ENCODE measurements around the gene EXOC3L1.

The EXOC3L1 gene

DNA sequence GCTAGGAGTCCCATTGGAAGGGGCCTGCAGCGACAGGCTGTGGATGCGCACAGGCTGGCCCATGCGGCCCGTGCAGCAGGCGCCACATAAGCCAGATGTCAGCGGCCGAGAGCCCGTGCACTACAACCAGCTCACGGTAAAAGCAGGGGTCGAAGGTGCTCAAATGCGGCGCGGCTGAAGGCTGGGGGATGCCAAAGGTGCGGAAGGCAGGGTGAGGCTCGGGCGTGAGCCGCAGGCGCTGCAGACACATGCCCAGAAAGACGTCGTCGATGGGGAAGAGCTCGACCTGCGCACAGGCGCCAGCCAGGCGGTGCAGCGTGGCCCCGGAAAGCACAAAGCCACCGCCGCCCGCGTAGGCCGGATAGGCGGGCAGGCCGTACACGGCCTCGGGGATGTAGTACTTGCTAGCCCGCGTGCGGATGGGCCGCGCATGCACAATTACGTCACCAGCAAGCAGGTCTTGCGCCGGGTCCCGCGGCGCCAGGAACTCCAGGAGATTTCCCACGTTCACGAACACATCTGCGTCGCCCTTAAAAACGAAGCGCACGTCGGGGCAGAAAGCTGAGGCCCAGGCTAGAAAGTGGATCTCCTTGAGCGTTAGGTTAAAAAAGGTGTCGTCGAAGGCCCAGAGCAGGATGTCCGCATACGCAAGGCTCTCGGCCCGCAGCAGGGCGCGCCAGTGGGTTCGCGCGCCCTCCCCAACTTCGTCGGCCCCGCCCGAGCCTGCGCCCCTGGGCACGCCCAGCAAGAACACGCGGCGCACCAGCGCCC, 40.5 kb downstream of the EXOC3L1 start:
- no peaks in the 10 kb centered on the region for H3K9me3 ChIP-seq (ENCODE audit: control insufficient read depth in 5 of 5, low read length in 5 of 5)
- no peak overlapping the region for H3K9ac ChIP-seq (ENCODE audit: low read length in 5 of 5)
- H3K4me1 ChIP-seq (ENCODE audit: control insufficient read depth in 5 of 5, insufficient read depth in 5 of 5, low read length in 5 of 5), result peaks cover 0 to 19% (median 12%) of the 10 kb centered on the region in 5 donors
- peak overlapping the region in 1 of 5 donors; percentile 73 for H3K4me3 ChIP-seq (ENCODE audit: low read depth in 1 of 5, low read length in 5 of 5)
- H3K36me3 ChIP-seq (ENCODE audit: control insufficient read depth in 5 of 5, insufficient read depth in 5 of 5, low read length in 5 of 5), result peaks cover 0 to 47% (median 42%) of the 10 kb centered on the region in 5 donors
- no peaks in the 10 kb centered on the region for H3K27me3 ChIP-seq (ENCODE audit: control insufficient read depth in 5 of 5, insufficient read depth in 4 of 5, low read length in 5 of 5)
- H3K27ac ChIP-seq (ENCODE audit: low read depth, low read length), result no peak overlapping the region

- H3K36me3 ChIP-seq (ENCODE audit: control insufficient read depth in 5 of 5, insufficient read depth in 5 of 5, low read length in 5 of 5), result peaks cover 4 to 54% (median 48%) of the 10 kb centered on the region in 5 donors
Measured at GRCh38 chr16:67148656-67149275, 41.2 kb downstream of the EXOC3L1 start.

DNA sequence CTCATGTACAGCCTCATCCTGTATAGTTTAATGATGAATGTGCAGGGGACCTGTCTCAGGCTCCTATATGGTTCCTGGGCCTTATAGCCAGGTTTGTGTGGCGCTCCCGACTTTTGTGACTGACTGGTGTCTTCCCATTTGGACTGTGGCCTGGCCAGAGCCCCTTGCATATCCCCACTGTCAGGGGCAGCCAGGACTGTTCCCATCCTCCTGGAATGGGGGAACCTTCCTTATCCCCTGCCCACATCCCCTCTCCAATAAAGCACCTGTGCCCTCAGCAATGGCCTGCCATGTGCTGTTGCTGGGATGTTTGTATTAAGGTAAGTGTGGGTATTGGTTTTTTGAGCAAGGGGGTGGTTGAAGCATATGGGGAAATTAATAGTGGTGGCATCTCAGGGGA, 41.7 kb downstream of the EXOC3L1 start:
- Histone ChIP-seq H3K27ac (ENCODE audit: low read depth, low read length) (no peak overlapping the region), H3K4me1 (ENCODE audit: control insufficient read depth in 5 of 5, insufficient read depth in 5 of 5, low read length in 5 of 5) (peaks cover 0 to 19% (median 12%) of the 10 kb centered on the region in 5 donors), H3K4me3 (ENCODE audit: low read depth in 1 of 5, low read length in 5 of 5) (no peak overlapping the region), H3K27me3 (ENCODE audit: control insufficient read depth in 5 of 5, insufficient read depth in 4 of 5, low read length in 5 of 5) (no peaks in the 10 kb centered on the region), H3K9me3 (ENCODE audit: control insufficient read depth in 5 of 5, low read length in 5 of 5) (no peaks in the 10 kb centered on the region), H3K9ac (ENCODE audit: low read length in 5 of 5) (no peak overlapping the region), H3K36me3 (ENCODE audit: control insufficient read depth in 5 of 5, insufficient read depth in 5 of 5, low read length in 5 of 5) (peaks cover 4 to 59% (median 53%) of the 10 kb centered on the region in 5 donors)

More at GRCh38 chr16:67148656-67149275, 41.2 kb downstream of the EXOC3L1 start:
- no peaks in the 10 kb centered on the region for H3K27me3 ChIP-seq (ENCODE audit: control insufficient read depth in 5 of 5, insufficient read depth in 4 of 5, low read length in 5 of 5)
- H3K9me3 ChIP-seq (ENCODE audit: control insufficient read depth in 5 of 5, low read length in 5 of 5), result no peaks in the 10 kb centered on the region
- no peak overlapping the region for H3K27ac ChIP-seq (ENCODE audit: low read depth, low read length)
- H3K9ac ChIP-seq (ENCODE audit: low read length in 5 of 5), result no peak overlapping the region
- peaks cover 0 to 19% (median 12%) of the 10 kb centered on the region in 5 donors for H3K4me1 ChIP-seq (ENCODE audit: control insufficient read depth in 5 of 5, insufficient read depth in 5 of 5, low read length in 5 of 5)
- H3K4me3 ChIP-seq (ENCODE audit: low read depth in 1 of 5, low read length in 5 of 5), result no peak overlapping the region

- Histone ChIP-seq H3K4me1 (ENCODE audit: control insufficient read depth in 5 of 5, insufficient read depth in 5 of 5, low read length in 5 of 5) (peaks cover 0 to 19% (median 12%) of the 10 kb centered on the region in 5 donors), H3K27me3 (ENCODE audit: control insufficient read depth in 5 of 5, insufficient read depth in 4 of 5, low read length in 5 of 5) (no peaks in the 10 kb centered on the region), H3K36me3 (ENCODE audit: control insufficient read depth in 5 of 5, insufficient read depth in 5 of 5, low read length in 5 of 5) (peaks cover 4 to 65% (median 59%) of the 10 kb centered on the region in 5 donors), H3K4me3 (ENCODE audit: low read depth in 1 of 5, low read length in 5 of 5) (no peak overlapping the region), H3K9me3 (ENCODE audit: control insufficient read depth in 5 of 5, low read length in 5 of 5) (no peaks in the 10 kb centered on the region), H3K27ac (ENCODE audit: low read depth, low read length) (no peak overlapping the region), H3K9ac (ENCODE audit: low read length in 5 of 5) (peak overlapping the region in 1 of 5 donors; percentile 12)
Measured at GRCh38 chr16:67147437-67148140, 42.3 kb downstream of the EXOC3L1 start.

DNA sequence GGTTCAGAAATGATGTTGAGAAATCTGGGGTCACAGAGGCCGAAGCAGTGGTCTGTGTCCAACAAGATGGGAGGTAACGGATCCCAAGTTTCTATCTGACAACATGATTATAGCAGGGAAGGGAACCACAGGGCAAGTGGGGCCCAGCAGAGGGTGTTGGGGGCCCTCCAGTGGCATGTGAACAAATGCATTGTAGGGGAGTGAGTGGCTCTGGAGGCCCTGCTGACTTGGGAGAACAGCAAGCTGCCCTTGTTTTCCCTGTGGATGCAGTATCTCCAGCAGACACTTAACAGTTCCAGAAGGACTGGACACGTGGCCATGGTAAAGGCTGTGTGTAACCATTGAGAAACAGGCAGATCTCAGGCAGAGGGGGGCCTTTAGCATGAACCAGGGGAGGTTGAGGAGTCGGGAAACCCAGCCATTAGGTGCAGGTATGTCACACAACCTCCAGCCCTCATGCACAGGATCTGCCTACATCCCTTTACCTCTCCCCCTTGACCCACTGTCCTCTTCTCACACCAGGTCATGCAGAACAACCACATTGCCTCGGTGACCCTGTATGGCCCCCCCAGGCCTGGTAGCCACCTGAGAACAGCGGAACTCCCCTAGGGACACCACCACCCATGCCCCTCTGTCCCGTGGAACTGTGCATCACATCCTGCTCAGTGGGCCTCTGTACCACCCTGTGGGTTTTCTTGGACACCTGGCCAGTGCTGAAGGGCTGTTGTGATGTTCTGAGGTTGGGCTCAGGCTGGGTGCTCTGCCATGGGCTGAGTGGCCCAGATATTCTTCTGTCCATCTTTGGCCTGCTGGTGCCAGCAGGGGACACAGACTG, 43.2 kb downstream of the EXOC3L1 start:
- H3K36me3 ChIP-seq (ENCODE audit: control insufficient read depth in 5 of 5, insufficient read depth in 5 of 5, low read length in 5 of 5), result peaks cover 4 to 74% (median 67%) of the 10 kb centered on the region in 5 donors

GRCh38 chr16:67145746-67146145, 44.2 kb downstream of the EXOC3L1 start:
- Histone ChIP-seq H3K9ac (ENCODE audit: low read length in 5 of 5) (no peak overlapping the region), H3K27me3 (ENCODE audit: control insufficient read depth in 5 of 5, insufficient read depth in 4 of 5, low read length in 5 of 5) (no peaks in the 10 kb centered on the region), H3K9me3 (ENCODE audit: control insufficient read depth in 5 of 5, low read length in 5 of 5) (no peaks in the 10 kb centered on the region), H3K27ac (ENCODE audit: low read depth, low read length) (no peak overlapping the region), H3K36me3 (ENCODE audit: control insufficient read depth in 5 of 5, insufficient read depth in 5 of 5, low read length in 5 of 5) (peaks cover 4 to 84% (median 77%) of the 10 kb centered on the region in 5 donors), H3K4me1 (ENCODE audit: control insufficient read depth in 5 of 5, insufficient read depth in 5 of 5, low read length in 5 of 5) (peaks cover 0 to 15% (median 10%) of the 10 kb centered on the region in 5 donors), H3K4me3 (ENCODE audit: low read depth in 1 of 5, low read length in 5 of 5) (no peak overlapping the region)

More for the DNA sequence above, 43.2 kb downstream of the EXOC3L1 start:
- Histone ChIP-seq H3K27me3 (ENCODE audit: control insufficient read depth in 5 of 5, insufficient read depth in 4 of 5, low read length in 5 of 5) (no peaks in the 10 kb centered on the region), H3K27ac (ENCODE audit: low read depth, low read length) (no peak overlapping the region), H3K4me3 (ENCODE audit: low read depth in 1 of 5, low read length in 5 of 5) (no peak overlapping the region), H3K9ac (ENCODE audit: low read length in 5 of 5) (no peak overlapping the region), H3K9me3 (ENCODE audit: control insufficient read depth in 5 of 5, low read length in 5 of 5) (no peaks in the 10 kb centered on the region), H3K4me1 (ENCODE audit: control insufficient read depth in 5 of 5, insufficient read depth in 5 of 5, low read length in 5 of 5) (peaks cover 0 to 19% (median 13%) of the 10 kb centered on the region in 5 donors)

GRCh38 chr16:67144943-67145342, 45.0 kb downstream of the EXOC3L1 start:
- no peaks in the 10 kb centered on the region for H3K27me3 ChIP-seq (ENCODE audit: control insufficient read depth in 5 of 5, insufficient read depth in 4 of 5, low read length in 5 of 5)
- H3K36me3 ChIP-seq (ENCODE audit: control insufficient read depth in 5 of 5, insufficient read depth in 5 of 5, low read length in 5 of 5), result peaks cover 5 to 92% (median 85%) of the 10 kb centered on the region in 5 donors
- no peak overlapping the region for H3K27ac ChIP-seq (ENCODE audit: low read depth, low read length)
- no peak overlapping the region for H3K9ac ChIP-seq (ENCODE audit: low read length in 5 of 5)
- H3K9me3 ChIP-seq (ENCODE audit: control insufficient read depth in 5 of 5, low read length in 5 of 5), result no peaks in the 10 kb centered on the region
- H3K4me3 ChIP-seq (ENCODE audit: low read depth in 1 of 5, low read length in 5 of 5), result no peak overlapping the region
- peaks cover 0 to 10% (median 2%) of the 10 kb centered on the region in 5 donors for H3K4me1 ChIP-seq (ENCODE audit: control insufficient read depth in 5 of 5, insufficient read depth in 5 of 5, low read length in 5 of 5)

DNA sequence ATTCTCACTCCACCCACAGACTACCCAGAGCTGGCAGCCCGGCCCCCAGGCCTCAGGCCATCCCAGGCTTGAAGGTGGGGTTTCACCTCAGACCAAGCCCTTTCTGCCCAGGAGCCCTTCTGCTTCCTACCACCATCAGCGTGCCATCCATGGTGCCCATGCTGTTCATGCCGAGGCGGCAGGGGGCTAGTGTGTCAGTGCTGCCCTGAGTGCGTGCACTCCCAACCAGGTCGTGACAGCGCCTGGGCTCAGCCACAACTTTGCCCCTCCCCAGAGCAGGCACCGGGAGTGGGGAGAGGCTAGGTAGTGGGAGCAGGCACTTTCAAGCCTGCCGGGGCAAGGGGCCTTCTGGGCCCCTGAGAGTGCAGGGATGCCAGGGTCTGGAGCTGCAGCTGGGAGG, 47.6 kb downstream of the EXOC3L1 start:
- H3K4me3 ChIP-seq (ENCODE audit: low read depth in 1 of 5, low read length in 5 of 5), result no peak overlapping the region
- no peak overlapping the region for H3K27ac ChIP-seq (ENCODE audit: low read depth, low read length)
- H3K4me1 ChIP-seq (ENCODE audit: control insufficient read depth in 5 of 5, insufficient read depth in 5 of 5, low read length in 5 of 5), result peaks cover 0 to 10% (median 0%) of the 10 kb centered on the region in 5 donors
- H3K9ac ChIP-seq (ENCODE audit: low read length in 5 of 5), result no peak overlapping the region
- peaks cover 9 to 99% (median 89%) of the 10 kb centered on the region in 5 donors for H3K36me3 ChIP-seq (ENCODE audit: control insufficient read depth in 5 of 5, insufficient read depth in 5 of 5, low read length in 5 of 5)
- no peaks in the 10 kb centered on the region for H3K9me3 ChIP-seq (ENCODE audit: control insufficient read depth in 5 of 5, low read length in 5 of 5)
- H3K27me3 ChIP-seq (ENCODE audit: control insufficient read depth in 5 of 5, insufficient read depth in 4 of 5, low read length in 5 of 5), result no peaks in the 10 kb centered on the region

- peaks cover 0 to 10% (median 0%) of the 10 kb centered on the region in 5 donors for H3K4me1 ChIP-seq (ENCODE audit: control insufficient read depth in 5 of 5, insufficient read depth in 5 of 5, low read length in 5 of 5)
- H3K27me3 ChIP-seq (ENCODE audit: control insufficient read depth in 5 of 5, insufficient read depth in 4 of 5, low read length in 5 of 5), result no peaks in the 10 kb centered on the region
- H3K9ac ChIP-seq (ENCODE audit: low read length in 5 of 5), result no peak overlapping the region
- H3K27ac ChIP-seq (ENCODE audit: low read depth, low read length), result no peak overlapping the region
- peaks cover 9 to 98% (median 83%) of the 10 kb centered on the region in 5 donors for H3K36me3 ChIP-seq (ENCODE audit: control insufficient read depth in 5 of 5, insufficient read depth in 5 of 5, low read length in 5 of 5)
- no peak overlapping the region for H3K4me3 ChIP-seq (ENCODE audit: low read depth in 1 of 5, low read length in 5 of 5)
- no peaks in the 10 kb centered on the region for H3K9me3 ChIP-seq (ENCODE audit: control insufficient read depth in 5 of 5, low read length in 5 of 5)
Measured at GRCh38 chr16:67141391-67141790, 48.5 kb downstream of the EXOC3L1 start.

All from subcutaneous abdominal adipose tissue (tissue), 5 donors.